Tibial nerve (tissue), 3 donors: ENCODE results near the gene HYCC2.

Experiments used
- CTCF ChIP-seq, 5 experiments: fragments of 200-600 bp in 3 of 5; fragments of 450-650 bp in 2 of 5; sonication (generic) in 3 of 5; IDR thresholded peaks; one replicate each; pipeline ENCODE4 v1.5.1; 2016 to 2019; ENCODE audit warnings: antibody characterized with exemption in 5 of 5, mild to moderate bottlenecking in 3 of 5, moderate library complexity in 2 of 5
- POLR2A ChIP-seq, 2 donors: fragments of 450-650 bp; IDR thresholded peaks; one replicate each; pipeline ENCODE4 v1.6.1; 2017; ENCODE audit warnings: antibody characterized with exemption in 2 of 2, mild to moderate bottlenecking in 2 of 2, moderate library complexity in 2 of 2

GRCh38 chr2:201116115-201116958, 44.9 kb upstream of the HYCC2 start, which contains the start of gene CFLAR:
- peak in 1 of 2 donors; percentile 56 for TF ChIP-seq POLR2A (IDR thresholded peaks at IDR 0.05)
- TF ChIP-seq CTCF (IDR thresholded peaks at IDR 0.05), result no peak
